ENCODE data around the gene EBNA1BP2. TPM values are rescaled to one million over a fixed set of nuclear protein-coding genes. Genes with fewer than 3 reads are reported as not detected.
"Not testable (repeated sequence)": the region's sequence is repeated elsewhere in the genome, so short reads cannot be mapped to it uniquely, and the experiment has no call there.

EBNA1BP2 gene
- total RNA-seq, 2 donors from 2014 or later: 28.4 to 85.4 TPM

GRCh38 chr1:43128816-43129215, 43.3 kb downstream of the EBNA1BP2 start:
- no peak overlapping the region for H3K9ac ChIP-seq (ENCODE audit: low read depth in 2 of 2, low read length in 2 of 2)
- H3K36me3 ChIP-seq: no peaks in the 10 kb centered on the region
- no peaks in the 10 kb centered on the region for H3K27me3 ChIP-seq
- no peak overlapping the region for H3K27ac ChIP-seq
- H3K9me3 ChIP-seq: no peaks in the 10 kb centered on the region
- DNase-seq: no peak
- intact Hi-C loops (cut with DNase I): no loop called here
- TF ChIP-seq CTCF (IDR thresholded peaks at IDR 0.05): no peak
- H3K4me1 ChIP-seq: no peaks in the 10 kb centered on the region
- no peak overlapping the region for H3K4me3 ChIP-seq

- TF ChIP-seq CTCF (IDR thresholded peaks at IDR 0.05): no peak
- H3K4me1 ChIP-seq: no peaks in the 10 kb centered on the region
- no peaks in the 10 kb centered on the region for H3K9me3 ChIP-seq
- no peaks in the 10 kb centered on the region for H3K27me3 ChIP-seq
- H3K27ac ChIP-seq: no peak overlapping the region
- DNase-seq: no peak
- no peak overlapping the region for H3K9ac ChIP-seq (ENCODE audit: low read depth in 2 of 2, low read length in 2 of 2)
- intact Hi-C loops (cut with DNase I): no loop called here
- no peak overlapping the region for H3K4me3 ChIP-seq
- no peaks in the 10 kb centered on the region for H3K36me3 ChIP-seq
Measured at GRCh38 chr1:43123031-43123430, 49.1 kb downstream of the EBNA1BP2 start.

DNA sequence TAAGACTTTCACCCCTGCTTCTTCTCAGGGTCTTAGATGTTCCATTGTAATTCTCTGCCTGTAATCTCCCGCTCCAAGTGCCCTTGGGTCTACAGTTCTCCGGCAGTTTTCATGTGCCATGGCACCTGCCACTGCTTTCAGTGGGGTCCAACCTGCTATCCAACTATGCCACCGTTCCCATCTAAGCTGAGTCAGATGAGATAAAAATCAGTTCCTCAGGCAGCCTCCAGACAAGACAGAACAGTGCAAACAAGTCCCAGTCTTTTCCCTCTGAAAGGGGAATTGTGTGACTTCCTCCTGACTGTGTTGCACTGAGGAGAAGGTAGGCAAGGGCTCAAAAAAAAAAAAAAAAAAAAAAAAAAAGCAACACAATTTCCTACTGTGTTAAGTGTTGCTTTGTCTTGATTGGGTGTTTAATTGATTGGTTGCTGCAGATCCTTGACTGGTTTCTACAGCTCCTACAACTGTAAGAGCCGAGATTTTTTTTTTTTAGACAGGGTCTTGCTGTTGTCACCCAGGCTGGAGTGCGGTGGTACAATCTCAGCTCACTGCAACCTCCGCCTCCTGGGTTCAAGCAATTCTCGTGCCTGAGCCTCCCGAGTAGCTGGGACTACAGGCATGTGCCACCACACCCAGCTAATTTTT, 50.7 kb downstream of the EBNA1BP2 start:
- Histone ChIP-seq H3K9me3 (no peaks in the 10 kb centered on the region), H3K4me1 (no peaks in the 10 kb centered on the region), H3K4me3 (no peak overlapping the region), H3K27me3 (no peaks in the 10 kb centered on the region), H3K36me3 (no peaks in the 10 kb centered on the region), H3K27ac (no peak overlapping the region), H3K9ac (ENCODE audit: low read depth in 2 of 2, low read length in 2 of 2) (no peak overlapping the region)
- no peak for TF ChIP-seq CTCF (IDR thresholded peaks at IDR 0.05)
- DNase-seq: no peak
- intact Hi-C loops (cut with DNase I): no loop called here

DNA sequence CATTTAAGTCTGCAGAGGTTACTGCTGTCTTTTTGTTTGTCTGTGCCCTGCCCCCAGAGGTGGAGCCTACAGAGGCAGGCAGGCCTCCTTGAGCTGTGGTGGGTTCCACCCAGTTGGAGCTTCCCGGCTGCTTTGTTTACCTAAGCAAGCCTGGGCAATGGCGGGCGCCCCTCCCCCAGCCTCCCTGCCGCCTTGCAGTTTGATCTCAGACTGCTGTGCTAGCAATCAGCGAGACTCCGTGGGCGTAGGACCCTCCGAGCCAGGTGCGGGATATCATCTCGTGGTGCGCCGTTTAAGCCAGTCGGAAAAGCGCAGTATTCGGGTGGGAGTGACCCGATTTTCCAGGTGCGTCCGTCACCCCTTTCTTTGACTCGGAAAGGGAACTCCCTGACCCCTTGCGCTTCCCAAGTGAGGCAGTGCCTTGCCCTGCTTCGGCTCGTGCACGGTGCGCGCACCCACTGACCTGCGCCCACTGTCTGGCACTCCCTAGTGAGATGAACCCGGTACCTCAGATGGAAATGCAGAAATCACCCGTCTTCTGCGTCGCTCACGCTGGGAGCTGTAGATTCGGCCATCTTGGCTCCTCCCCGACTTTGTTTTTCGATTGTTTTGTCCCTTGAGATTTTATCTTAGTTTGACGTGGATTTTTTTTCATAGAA, 52.0 kb downstream of the EBNA1BP2 start:
- DNase-seq: peak; percentile 20
- peak overlapping the region; percentile 9 for H3K4me3 ChIP-seq
- not testable (repeated sequence) for H3K27me3 ChIP-seq

More for the DNA sequence above, 52.0 kb downstream of the EBNA1BP2 start:
- H3K27ac ChIP-seq; H3K9ac ChIP-seq (ENCODE audit: low read depth in 2 of 2, low read length in 2 of 2); H3K36me3 ChIP-seq; intact Hi-C loops (cut with DNase I); H3K9me3 ChIP-seq; H3K4me1 ChIP-seq: not testable (repeated sequence)

Small RNA genes lying within 50 kb of the gene (microRNA-seq; reads per million reads assigned to microRNA genes)
- 1.7 reads per million for gene MIR6733

Other genes starting within 250 kb of the EBNA1BP2 start
- 100 to 1,000 TPM in 1 of 2 donors, 10 to 100 TPM in 1; 71.6 to 150 TPM for gene SLC2A1, start 213.4 kb downstream of the EBNA1BP2 start, total RNA-seq
- gene CFAP57, start within 50 bp of the EBNA1BP2 start, total RNA-seq: under 1 TPM in 1 of 2 donors, not detected in 1; 0.66 TPM
- gene TMEM125, start 97.7 kb upstream of the EBNA1BP2 start, total RNA-seq: 10 to 100 TPM; 59.8 to 80.0 TPM
- gene C1orf210, start 113.3 kb upstream of the EBNA1BP2 start, total RNA-seq: 10 to 100 TPM; 67.4 to 94.3 TPM
- 1 to 10 TPM; 5.1 to 7.6 TPM for gene TIE1, start 128.7 kb upstream of the EBNA1BP2 start, total RNA-seq
- gene MPL, start 165.5 kb upstream of the EBNA1BP2 start, total RNA-seq: under 1 TPM in 1 of 2 donors, not detected in 1; 0.12 TPM
- 100 to 1,000 TPM in 1 of 2 donors, 10 to 100 TPM in 1; 42.6 to 201 TPM for gene CDC20, start 186.7 kb upstream of the EBNA1BP2 start, total RNA-seq
- 100 to 1,000 TPM; 165 to 176 TPM for gene ELOVL1, start 195.7 kb upstream of the EBNA1BP2 start, total RNA-seq
- gene MED8, start 217.5 kb upstream of the EBNA1BP2 start, total RNA-seq: 10 to 100 TPM; 39.2 to 51.3 TPM
- gene SZT2, start 217.6 kb upstream of the EBNA1BP2 start, total RNA-seq: 10 to 100 TPM; 34.8 to 50.5 TPM